Omental fat pad (tissue), 4 donors: ENCODE measurements around the gene FN3K. TPM values are rescaled to one million over a fixed set of nuclear protein-coding genes. Genes with fewer than 3 reads are reported as not detected.
"Not testable (repeated sequence)": the region's sequence is repeated elsewhere in the genome, so short reads cannot be mapped to it uniquely, and the experiment has no call there.

Experiments
- ATAC-seq: fragments of 150-250 bp; one replicate; pipeline ENCODE4 v1.9.1; 2016; ENCODE audit warnings: mild to moderate bottlenecking, moderate library complexity; ENCODE audit not compliant: low FRiP score
- DNase-seq: peaks from one replicate; pipeline ENCODE4 v3.0.0-alpha.2; 2019; ENCODE audit warnings: low spot score
- total RNA-seq, 4 donors: library from RNA; depleted of rRNA; stranded (reverse); fragments of >200 nt; gene quantifications; one replicate each; pipeline ENCODE4 v1.1.0, GENCODE V29; 2016
- TF ChIP-seq, protein P1 (sequence below), 3 donors: fragments of 450-650 bp; IDR thresholded peaks; one replicate each; pipeline ENCODE4 v1.5.1; 2016 to 2017; ENCODE audit warnings: antibody characterized with exemption in 3 of 3, mild to moderate bottlenecking in 3 of 3, moderate library complexity in 2 of 3

FN3K gene
- total RNA-seq, 4 donors from 2014 or later, result 2.8 to 13.0 (median 7.5) TPM

DNA sequence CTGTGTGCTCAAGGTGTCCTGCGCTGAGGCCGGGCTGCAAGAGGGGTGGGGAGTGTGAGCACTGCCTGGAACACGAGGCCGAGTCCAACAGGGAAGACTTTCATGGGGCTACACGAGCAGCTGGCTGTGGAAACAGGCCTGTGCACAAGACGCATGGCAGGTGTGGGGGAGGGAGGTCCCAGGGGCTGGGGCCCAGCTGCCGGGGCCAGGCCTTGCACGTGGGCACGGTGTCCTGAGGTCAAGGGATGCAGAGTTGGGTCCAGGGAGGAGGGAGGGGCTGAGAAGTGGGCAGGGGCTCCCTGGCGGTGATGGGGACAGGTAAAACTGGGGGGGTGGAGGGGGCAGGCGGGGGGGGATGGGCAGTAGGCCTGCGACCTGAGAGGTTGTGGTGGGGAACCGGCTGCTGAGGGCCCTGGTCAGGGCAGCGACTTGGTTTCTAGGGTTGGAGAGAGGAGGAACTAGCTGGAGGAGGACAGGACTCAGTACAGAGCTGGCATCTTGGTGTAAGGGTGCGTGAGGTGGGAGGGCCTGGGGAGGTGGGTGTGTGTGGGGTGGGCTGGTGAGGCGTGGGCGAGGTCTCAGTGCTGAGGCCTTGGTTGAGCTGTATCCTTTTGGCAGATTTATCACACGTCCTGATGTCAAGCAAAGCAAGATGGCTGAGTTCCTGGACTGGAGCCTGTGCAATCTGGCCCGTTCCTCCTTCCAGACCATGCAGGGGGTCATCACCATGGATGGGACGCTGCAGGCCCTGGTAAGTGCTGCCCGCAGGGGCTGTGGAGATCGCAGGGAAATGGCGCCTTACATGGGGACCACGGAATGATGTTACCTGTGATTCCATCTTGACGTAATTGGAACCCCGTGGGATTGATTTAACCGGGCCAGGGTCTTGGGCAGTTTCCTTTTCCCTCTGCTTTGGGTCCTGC is 45.8 kb downstream of the FN3K start:
- TF ChIP-seq, protein P1, sequence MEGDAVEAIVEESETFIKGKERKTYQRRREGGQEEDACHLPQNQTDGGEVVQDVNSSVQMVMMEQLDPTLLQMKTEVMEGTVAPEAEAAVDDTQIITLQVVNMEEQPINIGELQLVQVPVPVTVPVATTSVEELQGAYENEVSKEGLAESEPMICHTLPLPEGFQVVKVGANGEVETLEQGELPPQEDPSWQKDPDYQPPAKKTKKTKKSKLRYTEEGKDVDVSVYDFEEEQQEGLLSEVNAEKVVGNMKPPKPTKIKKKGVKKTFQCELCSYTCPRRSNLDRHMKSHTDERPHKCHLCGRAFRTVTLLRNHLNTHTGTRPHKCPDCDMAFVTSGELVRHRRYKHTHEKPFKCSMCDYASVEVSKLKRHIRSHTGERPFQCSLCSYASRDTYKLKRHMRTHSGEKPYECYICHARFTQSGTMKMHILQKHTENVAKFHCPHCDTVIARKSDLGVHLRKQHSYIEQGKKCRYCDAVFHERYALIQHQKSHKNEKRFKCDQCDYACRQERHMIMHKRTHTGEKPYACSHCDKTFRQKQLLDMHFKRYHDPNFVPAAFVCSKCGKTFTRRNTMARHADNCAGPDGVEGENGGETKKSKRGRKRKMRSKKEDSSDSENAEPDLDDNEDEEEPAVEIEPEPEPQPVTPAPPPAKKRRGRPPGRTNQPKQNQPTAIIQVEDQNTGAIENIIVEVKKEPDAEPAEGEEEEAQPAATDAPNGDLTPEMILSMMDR (IDR thresholded peaks at IDR 0.05), result no peak
- no peak for DNase-seq
- ATAC-seq, result no peak

DNA sequence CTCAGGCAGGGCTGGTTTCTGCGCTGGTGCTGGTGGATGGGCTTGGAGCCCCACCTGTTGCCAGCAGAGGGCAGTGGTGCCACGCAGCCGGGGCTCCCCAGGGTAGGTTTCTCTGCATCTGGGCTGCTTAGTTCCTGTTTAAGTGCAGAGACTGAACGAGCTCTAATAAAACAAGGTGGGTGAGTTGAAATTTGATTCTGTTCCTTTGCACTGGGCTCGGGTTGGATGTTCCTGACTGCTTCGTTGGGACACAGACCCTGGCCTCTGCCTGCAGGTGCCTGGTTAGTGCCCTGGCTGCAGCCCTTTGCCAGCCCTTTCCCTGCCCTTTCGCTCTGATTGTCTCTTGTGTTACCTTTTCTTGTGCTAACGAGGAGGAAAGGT is 46.5 kb downstream of the FN3K start:
- DNase-seq (peak; percentile 57), ATAC-seq (peak; percentile 80)
- TF ChIP-seq, protein P1 (IDR thresholded peaks at IDR 0.05), result peak in 1 of 3 donors; percentile 81

DNA sequence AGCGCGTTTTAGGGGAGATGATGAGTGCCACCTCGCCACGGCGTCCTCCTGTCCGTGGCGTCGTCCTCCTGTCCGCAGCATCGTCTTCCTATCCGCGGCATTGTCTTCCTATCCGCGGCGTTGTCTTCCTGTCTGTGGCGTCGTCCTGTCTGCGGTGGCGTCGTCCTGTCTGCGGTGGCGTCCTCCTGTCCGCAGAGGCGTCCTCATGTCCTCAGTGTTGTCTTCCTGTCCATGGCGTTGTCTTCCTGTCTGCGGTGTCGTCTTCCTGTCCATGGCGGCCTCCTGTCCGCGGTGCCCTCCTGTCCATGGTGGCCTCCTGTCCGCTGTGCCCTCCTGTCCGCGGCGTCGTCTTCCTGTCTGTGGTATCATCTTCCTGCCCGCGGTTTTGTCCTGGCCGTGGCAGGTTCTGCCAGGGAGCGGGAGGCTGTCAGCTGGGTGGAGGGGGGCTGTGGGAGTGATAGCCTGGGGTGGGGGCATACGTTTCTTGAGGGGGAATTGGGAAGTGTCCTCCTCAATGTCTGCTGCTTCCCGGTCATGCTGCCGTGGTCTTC is 47.3 kb downstream of the FN3K start:
- ATAC-seq (no peak), DNase-seq (no peak)
- TF ChIP-seq, protein P1 (IDR thresholded peaks at IDR 0.05), result no peak

DNA sequence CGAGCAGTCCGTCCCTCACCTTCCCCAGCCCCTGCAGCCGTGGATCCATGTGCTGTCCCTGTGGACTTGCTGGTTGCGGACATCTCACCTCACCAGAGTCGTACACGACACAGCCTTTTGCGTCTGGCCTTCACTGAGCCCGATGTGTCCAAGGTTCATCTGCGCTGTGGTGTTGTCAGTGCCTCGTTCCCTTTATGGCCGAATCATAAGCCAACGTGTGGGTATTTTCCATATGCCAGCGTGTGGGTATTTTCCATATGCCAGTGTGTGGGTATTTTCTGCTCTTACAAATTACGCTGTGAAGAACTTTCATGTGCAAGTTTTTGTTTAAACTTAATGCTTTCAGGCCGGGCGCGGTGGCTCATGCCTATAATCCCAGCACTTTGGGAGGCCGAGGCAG is 48.1 kb downstream of the FN3K start:
- no peak for ATAC-seq
- no peak for DNase-seq
- TF ChIP-seq, protein P1 (IDR thresholded peaks at IDR 0.05), result no peak

DNA sequence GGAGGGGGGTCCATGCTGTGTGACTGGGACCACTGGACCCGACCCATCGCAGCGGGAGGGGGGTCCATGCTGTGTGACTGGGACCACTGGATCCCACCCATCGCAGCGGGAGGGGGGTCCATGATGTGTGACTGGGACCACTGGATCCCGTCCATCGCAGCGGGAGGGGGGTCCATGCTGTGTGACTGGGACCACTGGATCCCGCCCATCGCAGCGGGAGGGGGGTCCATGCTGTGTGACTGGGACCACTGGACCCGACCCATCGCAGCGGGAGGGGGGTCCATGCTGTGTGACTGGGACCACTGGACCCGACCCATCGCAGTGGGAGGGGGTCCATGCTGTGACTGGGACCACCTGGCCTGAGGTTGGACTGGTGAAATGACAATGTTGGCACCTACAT is 50.2 kb downstream of the FN3K start:
- DNase-seq, ATAC-seq: not testable (repeated sequence)

DNA sequence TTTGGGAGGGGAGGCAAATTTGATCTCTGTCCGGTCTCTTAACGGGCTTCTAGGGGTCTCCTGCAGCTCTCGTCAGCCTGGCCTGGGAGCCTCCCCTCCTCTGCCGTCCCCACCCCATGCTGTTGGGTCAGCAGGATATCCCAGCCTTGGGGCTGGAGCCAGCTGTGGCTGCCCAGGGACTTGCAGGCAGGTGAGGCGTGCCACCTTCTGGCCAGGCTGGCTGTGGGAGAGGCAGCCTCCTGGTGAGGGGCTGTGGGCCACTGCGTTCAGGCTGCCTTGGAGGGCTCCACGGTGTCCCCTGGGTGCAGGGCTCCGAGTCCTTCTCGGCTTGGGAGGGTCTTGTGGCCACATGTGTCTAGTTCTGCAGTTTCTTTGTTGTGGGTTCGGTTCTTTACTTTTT is 51.0 kb downstream of the FN3K start:
- no peak for ATAC-seq
- DNase-seq, result no peak
- TF ChIP-seq, protein P1 (IDR thresholded peaks at IDR 0.05), result no peak

DNA sequence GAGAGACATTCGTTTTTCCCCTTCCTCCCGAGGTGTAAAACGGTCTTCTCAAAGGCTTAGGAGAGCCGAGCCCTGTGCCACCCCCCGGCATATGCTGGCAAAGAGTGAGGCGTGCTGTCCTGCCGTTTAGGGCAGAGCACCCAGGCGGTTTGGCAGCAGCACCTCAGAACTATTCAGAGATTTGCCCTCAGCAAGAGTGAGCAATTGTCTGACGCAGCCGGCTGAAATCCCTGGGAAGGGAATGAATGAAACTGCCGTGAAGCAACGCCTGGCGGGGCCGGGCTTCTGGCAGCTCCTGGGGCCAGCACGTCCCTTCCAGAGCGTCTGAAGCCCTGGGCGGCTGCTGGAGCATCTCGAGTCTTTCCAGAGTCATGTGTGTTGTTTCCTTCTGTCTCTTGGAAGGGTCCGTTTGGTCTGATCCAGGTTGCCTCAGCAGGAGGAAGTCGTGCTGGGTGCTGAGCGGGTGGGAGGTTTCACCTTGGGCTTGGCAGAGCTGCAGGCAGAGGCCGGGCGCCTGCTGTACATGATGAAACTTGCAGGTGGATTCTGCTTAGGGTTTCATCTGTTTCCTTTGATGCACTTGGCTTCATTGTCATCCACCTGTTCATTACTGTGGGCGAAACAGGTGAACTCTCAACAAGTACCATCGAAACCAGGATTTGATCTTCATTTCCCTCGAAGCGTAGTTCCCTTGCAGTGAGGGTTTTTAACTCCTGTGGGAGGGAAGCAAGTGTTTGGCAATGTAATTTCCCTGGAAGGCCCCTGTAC is 51.9 kb downstream of the FN3K start:
- TF ChIP-seq, protein P1 (IDR thresholded peaks at IDR 0.05), result no peak
- ATAC-seq, result peak; percentile 66
- no peak for DNase-seq
